NCI-H1930 (cell line): ENCODE data around the gene SF3B1.
A peak's percentile ranks its signal among the peaks of the same experiment; 100 is the strongest.
"Not testable (repeated sequence)": the region's sequence is repeated elsewhere in the genome, so short reads cannot be mapped to it uniquely, and the experiment has no call there.

ENCODE experiments used
- DNase-seq, 2 experiments: peaks; one replicate each; lab custom pipeline; 2025; lab: John Stamatoyannopoulos, UW

Gene SF3B1

GRCh38 chr2:197378494-197379307, 56.1 kb downstream of the SF3B1 start:
- DNase-seq, result peak; percentile 14 to 59

GRCh38 chr2:197378086-197378485, 56.7 kb downstream of the SF3B1 start:
- DNase-seq, result no peak

- no peak for DNase-seq
Measured at GRCh38 chr2:197377670-197378069, 57.2 kb downstream of the SF3B1 start.

- no peak for DNase-seq
Measured at GRCh38 chr2:197372592-197372991, 62.2 kb downstream of the SF3B1 start.

- not testable (repeated sequence) for DNase-seq
Measured at GRCh38 chr2:197370664-197371063, 64.2 kb downstream of the SF3B1 start.

- DNase-seq, result no peak
Measured at GRCh38 chr2:197369933-197370320, 64.9 kb downstream of the SF3B1 start.

- no peak for DNase-seq
Measured at GRCh38 chr2:197369228-197369932, 65.4 kb downstream of the SF3B1 start.

- no peak for DNase-seq
Measured at GRCh38 chr2:197368412-197368811, 66.4 kb downstream of the SF3B1 start.

- no peak for DNase-seq
Measured at GRCh38 chr2:197363998-197364397, 70.8 kb downstream of the SF3B1 start.

- DNase-seq, result no peak
Measured at GRCh38 chr2:197360744-197361156, 74.1 kb downstream of the SF3B1 start.

GRCh38 chr2:197359859-197360258, 75.0 kb downstream of the SF3B1 start:
- DNase-seq, result no peak

GRCh38 chr2:197358931-197359330, 75.9 kb downstream of the SF3B1 start:
- no peak for DNase-seq

GRCh38 chr2:197357986-197358385, 76.8 kb downstream of the SF3B1 start:
- no peak for DNase-seq

- no peak for DNase-seq
Measured at GRCh38 chr2:197356136-197356535, 78.7 kb downstream of the SF3B1 start.

GRCh38 chr2:197354169-197354558, 80.7 kb downstream of the SF3B1 start:
- DNase-seq, result no peak

GRCh38 chr2:197353393-197354168, 81.2 kb downstream of the SF3B1 start:
- DNase-seq, result no peak

GRCh38 chr2:197349699-197350098, 85.1 kb downstream of the SF3B1 start:
- no peak for DNase-seq

GRCh38 chr2:197348721-197349360, 86.0 kb downstream of the SF3B1 start:
- DNase-seq, result no peak

- no peak for DNase-seq
Measured at GRCh38 chr2:197345846-197346370, 88.9 kb downstream of the SF3B1 start.

GRCh38 chr2:197343968-197344367, 90.9 kb downstream of the SF3B1 start:
- DNase-seq, result not testable (repeated sequence)

GRCh38 chr2:197340591-197340990, 94.2 kb downstream of the SF3B1 start:
- no peak for DNase-seq
